ENCODE data around the gene ZBTB26.
A peak's percentile ranks its signal among the peaks of the same experiment; 100 is the strongest.

The ZBTB26 gene

GRCh38 chr9:122954253-122954691 is 23.0 kb upstream of the ZBTB26 start:
- DNase-seq (ENCODE audit: extremely low read depth, insufficient read length): no peak

GRCh38 chr9:122951056-122951455 is 19.7 kb upstream of the ZBTB26 start:
- Histone ChIP-seq H3K27me3 (replicated peaks; ENCODE audit: control insufficient read depth, insufficient read depth, low read length) (no peaks in the 10 kb centered on the region), H3K36me3 (ENCODE audit: control insufficient read depth, insufficient read depth, low read length) (no peaks in the 10 kb centered on the region; the same call in 1 of the 2 replicates), H3K4me3 (replicated peaks; ENCODE audit: low read depth, low read length) (no peak overlapping the region)
- TF ChIP-seq CTCF (IDR thresholded peaks at IDR 0.05; ENCODE audit: insufficient read depth, low read length, poor library complexity, severe bottlenecking): no peak
- DNase-seq (ENCODE audit: extremely low read depth, insufficient read length): no peak

More at GRCh38 chr9:122954253-122954691, 23.0 kb upstream of the ZBTB26 start:
- H3K4me3 ChIP-seq (replicated peaks; ENCODE audit: low read depth, low read length): no peak overlapping the region
- H3K27me3 ChIP-seq (replicated peaks; ENCODE audit: control insufficient read depth, insufficient read depth, low read length): no peaks in the 10 kb centered on the region
- H3K36me3 ChIP-seq (ENCODE audit: control insufficient read depth, insufficient read depth, low read length): no peaks in the 10 kb centered on the region; the same call in 1 of the 2 replicates
- no peak for TF ChIP-seq CTCF (IDR thresholded peaks at IDR 0.05; ENCODE audit: insufficient read depth, low read length, poor library complexity, severe bottlenecking)

GRCh38 chr9:122950263-122950662 is 19.0 kb upstream of the ZBTB26 start:
- no peaks in the 10 kb centered on the region for H3K27me3 ChIP-seq (replicated peaks; ENCODE audit: control insufficient read depth, insufficient read depth, low read length)
- DNase-seq (ENCODE audit: extremely low read depth, insufficient read length): no peak
- H3K36me3 ChIP-seq (ENCODE audit: control insufficient read depth, insufficient read depth, low read length): no peaks in the 10 kb centered on the region; the same call in 1 of the 2 replicates
- no peak for TF ChIP-seq CTCF (IDR thresholded peaks at IDR 0.05; ENCODE audit: insufficient read depth, low read length, poor library complexity, severe bottlenecking)
- no peak overlapping the region for H3K4me3 ChIP-seq (replicated peaks; ENCODE audit: low read depth, low read length)

GRCh38 chr9:122949696-122950095 is 18.4 kb upstream of the ZBTB26 start:
- Histone ChIP-seq H3K4me3 (replicated peaks; ENCODE audit: low read depth, low read length) (no peak overlapping the region), H3K36me3 (ENCODE audit: control insufficient read depth, insufficient read depth, low read length) (no peaks in the 10 kb centered on the region; the same call in 1 of the 2 replicates), H3K27me3 (replicated peaks; ENCODE audit: control insufficient read depth, insufficient read depth, low read length) (no peaks in the 10 kb centered on the region)
- TF ChIP-seq CTCF (IDR thresholded peaks at IDR 0.05; ENCODE audit: insufficient read depth, low read length, poor library complexity, severe bottlenecking): no peak
- no peak for DNase-seq (ENCODE audit: extremely low read depth, insufficient read length)

- Histone ChIP-seq H3K4me3 (replicated peaks; ENCODE audit: low read depth, low read length) (no peak overlapping the region), H3K36me3 (ENCODE audit: control insufficient read depth, insufficient read depth, low read length) (no peaks in the 10 kb centered on the region; the same call in none of the 2 replicates), H3K27me3 (replicated peaks; ENCODE audit: control insufficient read depth, insufficient read depth, low read length) (no peaks in the 10 kb centered on the region)
- TF ChIP-seq CTCF (IDR thresholded peaks at IDR 0.05; ENCODE audit: insufficient read depth, low read length, poor library complexity, severe bottlenecking): no peak
- peak; percentile 20 for DNase-seq (ENCODE audit: extremely low read depth, insufficient read length)
Measured at GRCh38 chr9:122948313-122948712, 17.0 kb upstream of the ZBTB26 start.

GRCh38 chr9:122946461-122947005 is 15.2 kb upstream of the ZBTB26 start:
- TF ChIP-seq CTCF (IDR thresholded peaks at IDR 0.05; ENCODE audit: insufficient read depth, low read length, poor library complexity, severe bottlenecking): no peak
- no peak overlapping the region for H3K4me3 ChIP-seq (replicated peaks; ENCODE audit: low read depth, low read length)

More at GRCh38 chr9:122946461-122947005, 15.2 kb upstream of the ZBTB26 start:
- no peak for DNase-seq (ENCODE audit: extremely low read depth, insufficient read length)
- Histone ChIP-seq H3K27me3 (replicated peaks; ENCODE audit: control insufficient read depth, insufficient read depth, low read length) (no peaks in the 10 kb centered on the region), H3K36me3 (ENCODE audit: control insufficient read depth, insufficient read depth, low read length) (no peaks in the 10 kb centered on the region; the same call in none of the 2 replicates)

Data from GM06990 (cell line).